ENCODE results near the gene SCRN2.

Gene SCRN2

DNA sequence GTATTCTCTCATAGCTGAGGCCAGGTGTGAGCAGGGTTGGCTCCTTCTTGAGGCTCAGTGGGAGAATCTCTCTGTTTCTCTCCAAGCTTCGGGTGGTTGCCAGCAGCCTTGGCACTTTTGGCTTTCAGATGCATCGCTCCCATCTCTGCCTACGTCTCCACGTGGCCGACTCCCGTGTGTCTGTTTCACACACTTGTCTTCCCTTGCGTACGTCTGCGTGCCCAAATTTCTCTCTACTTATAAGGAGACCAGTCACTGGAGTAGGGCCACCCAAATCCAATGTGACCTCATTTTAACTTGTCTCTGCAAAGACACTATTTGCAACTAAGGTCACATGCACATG is 34.2 kb downstream of the SCRN2 start:
- H3K27me3 ChIP-seq (ENCODE audit: control insufficient read depth in 2 of 2, insufficient read depth in 2 of 2, low read length in 2 of 2) = no peaks in the 10 kb centered on the region
- no peak overlapping the region for H3K4me3 ChIP-seq (ENCODE audit: low read length in 2 of 2)
- peaks cover 21% of the 10 kb centered on the region in 2 donors for H3K4me1 ChIP-seq (ENCODE audit: control insufficient read depth in 2 of 2, insufficient read depth in 2 of 2, low read length in 2 of 2)
- H3K9me3 ChIP-seq (ENCODE audit: control insufficient read depth in 2 of 2, low read length in 2 of 2) = no peaks in the 10 kb centered on the region
- H3K36me3 ChIP-seq (ENCODE audit: control insufficient read depth in 2 of 2, insufficient read depth in 2 of 2, low read length in 2 of 2) = peaks cover 39 to 43% of the 10 kb centered on the region in 2 donors
- H3K27ac ChIP-seq (ENCODE audit: low read depth in 2 of 2, low read length in 2 of 2) = no peak overlapping the region
- H3K9ac ChIP-seq (ENCODE audit: low read depth in 1 of 2, low read length in 2 of 2) = no peak overlapping the region

DNA sequence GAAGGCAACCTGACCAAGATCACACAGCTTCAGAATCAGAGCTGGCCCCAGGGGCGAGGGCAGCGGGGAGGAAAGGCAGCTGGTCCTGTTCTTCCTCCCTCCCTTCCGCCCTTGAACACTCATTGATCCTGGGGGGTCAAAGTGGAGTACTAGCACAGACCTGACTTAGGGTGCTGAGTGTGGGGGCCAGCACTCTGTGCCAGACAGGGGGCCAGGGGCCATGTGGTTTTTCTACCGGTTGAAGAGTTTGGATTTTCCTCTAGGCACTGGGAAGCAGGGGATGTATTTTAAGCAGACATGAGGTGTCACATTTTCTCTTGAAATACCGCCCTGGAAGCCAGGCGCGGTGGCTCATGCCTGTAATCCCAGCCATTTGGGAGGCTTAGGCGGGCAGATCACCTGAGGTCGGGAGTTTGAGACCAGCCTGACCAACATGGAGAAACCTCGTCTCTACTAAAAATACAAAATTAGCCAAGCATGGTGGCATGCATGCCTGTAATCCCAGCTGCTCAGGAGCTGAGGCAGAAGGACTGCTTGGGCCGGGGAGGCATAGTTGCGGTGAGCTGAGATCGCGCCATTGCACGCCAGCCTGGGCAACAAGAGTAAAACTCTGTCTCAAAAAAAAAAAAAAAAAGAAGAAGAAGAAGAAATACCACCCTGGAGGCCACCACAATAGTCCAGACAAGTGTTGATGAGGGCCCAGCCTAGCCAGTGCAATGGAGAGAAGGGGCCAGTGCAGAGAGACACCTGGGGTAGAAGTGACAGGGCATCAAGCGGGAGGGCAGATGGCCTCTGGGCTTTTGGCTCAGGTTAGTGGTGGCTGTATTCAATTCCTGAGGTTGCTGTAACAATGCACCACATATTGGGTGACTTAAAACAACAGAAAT is 34.8 kb downstream of the SCRN2 start:
- no peak overlapping the region for H3K27ac ChIP-seq (ENCODE audit: low read depth in 2 of 2, low read length in 2 of 2)
- no peak overlapping the region for H3K9ac ChIP-seq (ENCODE audit: low read depth in 1 of 2, low read length in 2 of 2)
- no peak overlapping the region for H3K4me3 ChIP-seq (ENCODE audit: low read length in 2 of 2)
- peaks cover 37 to 39% of the 10 kb centered on the region in 2 donors for H3K36me3 ChIP-seq (ENCODE audit: control insufficient read depth in 2 of 2, insufficient read depth in 2 of 2, low read length in 2 of 2)
- H3K9me3 ChIP-seq (ENCODE audit: control insufficient read depth in 2 of 2, low read length in 2 of 2) = no peaks in the 10 kb centered on the region
- peaks cover 15% of the 10 kb centered on the region in 2 donors for H3K4me1 ChIP-seq (ENCODE audit: control insufficient read depth in 2 of 2, insufficient read depth in 2 of 2, low read length in 2 of 2)
- no peaks in the 10 kb centered on the region for H3K27me3 ChIP-seq (ENCODE audit: control insufficient read depth in 2 of 2, insufficient read depth in 2 of 2, low read length in 2 of 2)

DNA sequence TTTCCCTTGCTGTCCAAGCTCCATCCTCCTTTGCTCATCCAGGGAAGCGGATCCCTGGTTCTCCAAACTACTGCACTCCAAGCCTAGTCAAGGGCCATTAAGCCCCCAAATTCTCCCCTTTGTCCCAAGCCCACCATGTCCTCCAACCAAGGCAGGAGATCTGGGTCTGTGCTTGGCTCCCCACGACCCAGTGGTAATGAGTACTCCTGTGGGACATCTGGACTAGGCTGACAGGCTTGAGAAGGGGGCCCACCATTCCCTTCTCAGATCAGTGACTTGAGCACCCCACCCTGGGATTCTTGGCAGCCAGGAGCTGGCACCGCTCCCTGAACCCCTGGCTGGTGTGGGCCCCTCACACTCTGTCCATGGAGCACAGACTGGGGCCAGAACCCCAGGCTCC is 36.6 kb downstream of the SCRN2 start:
- Histone ChIP-seq H3K27ac (ENCODE audit: low read depth in 2 of 2, low read length in 2 of 2) (no peak overlapping the region), H3K4me3 (ENCODE audit: low read length in 2 of 2) (no peak overlapping the region), H3K4me1 (ENCODE audit: control insufficient read depth in 2 of 2, insufficient read depth in 2 of 2, low read length in 2 of 2) (peaks cover 0 to under 1% of the 10 kb centered on the region in 2 donors), H3K9me3 (ENCODE audit: control insufficient read depth in 2 of 2, low read length in 2 of 2) (no peaks in the 10 kb centered on the region), H3K36me3 (ENCODE audit: control insufficient read depth in 2 of 2, insufficient read depth in 2 of 2, low read length in 2 of 2) (peaks cover 29% of the 10 kb centered on the region in 2 donors), H3K9ac (ENCODE audit: low read depth in 1 of 2, low read length in 2 of 2) (no peak overlapping the region), H3K27me3 (ENCODE audit: control insufficient read depth in 2 of 2, insufficient read depth in 2 of 2, low read length in 2 of 2) (no peaks in the 10 kb centered on the region)

DNA sequence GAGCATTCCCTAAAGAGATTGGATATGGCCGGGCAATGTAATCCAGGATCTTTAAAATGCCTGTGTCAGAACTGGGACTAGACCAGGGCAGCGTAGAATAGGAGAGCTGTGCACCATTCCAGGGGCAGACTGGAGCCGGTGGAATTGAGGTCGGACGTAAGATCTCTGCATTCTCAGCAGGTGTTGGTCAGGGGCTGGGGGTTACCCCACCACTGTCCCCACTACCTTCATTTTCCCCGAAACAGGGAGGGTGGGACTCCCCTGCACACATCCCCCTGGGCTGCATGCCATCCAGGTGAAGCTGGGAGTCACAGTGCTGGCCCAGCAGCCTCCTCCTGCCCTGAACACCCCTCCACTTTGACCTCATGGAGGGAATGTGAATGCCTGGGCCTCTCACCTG is 37.3 kb downstream of the SCRN2 start:
- Histone ChIP-seq H3K4me1 (ENCODE audit: control insufficient read depth in 2 of 2, insufficient read depth in 2 of 2, low read length in 2 of 2) (no peaks in the 10 kb centered on the region), H3K27me3 (ENCODE audit: control insufficient read depth in 2 of 2, insufficient read depth in 2 of 2, low read length in 2 of 2) (no peaks in the 10 kb centered on the region), H3K4me3 (ENCODE audit: low read length in 2 of 2) (no peak overlapping the region), H3K9ac (ENCODE audit: low read depth in 1 of 2, low read length in 2 of 2) (no peak overlapping the region), H3K27ac (ENCODE audit: low read depth in 2 of 2, low read length in 2 of 2) (no peak overlapping the region), H3K36me3 (ENCODE audit: control insufficient read depth in 2 of 2, insufficient read depth in 2 of 2, low read length in 2 of 2) (peaks cover 22% of the 10 kb centered on the region in 2 donors), H3K9me3 (ENCODE audit: control insufficient read depth in 2 of 2, low read length in 2 of 2) (no peaks in the 10 kb centered on the region)

DNA sequence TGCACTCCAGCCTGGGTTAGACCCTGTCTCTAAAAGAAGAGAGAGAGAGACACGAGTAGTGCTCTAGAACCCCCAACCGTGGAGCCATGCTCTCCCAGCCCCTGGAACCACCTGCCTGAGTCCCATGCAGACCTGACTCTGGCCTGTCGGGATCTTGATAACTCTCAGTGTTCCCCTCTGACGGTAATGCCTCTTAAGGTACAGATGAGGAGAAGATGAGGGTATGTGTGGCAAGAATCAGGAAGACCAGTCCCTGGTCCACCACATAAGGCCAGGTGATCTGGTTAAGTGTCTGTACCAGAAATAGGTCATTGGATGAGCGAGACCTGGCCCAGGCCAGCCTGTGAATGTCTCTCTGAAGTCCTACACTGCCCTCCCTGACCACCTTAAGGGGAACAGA is 37.9 kb downstream of the SCRN2 start:
- Histone ChIP-seq H3K27me3 (ENCODE audit: control insufficient read depth in 2 of 2, insufficient read depth in 2 of 2, low read length in 2 of 2) (no peaks in the 10 kb centered on the region), H3K9me3 (ENCODE audit: control insufficient read depth in 2 of 2, low read length in 2 of 2) (no peaks in the 10 kb centered on the region), H3K4me1 (ENCODE audit: control insufficient read depth in 2 of 2, insufficient read depth in 2 of 2, low read length in 2 of 2) (no peaks in the 10 kb centered on the region), H3K4me3 (ENCODE audit: low read length in 2 of 2) (no peak overlapping the region), H3K36me3 (ENCODE audit: control insufficient read depth in 2 of 2, insufficient read depth in 2 of 2, low read length in 2 of 2) (peaks cover 17% of the 10 kb centered on the region in 2 donors), H3K9ac (ENCODE audit: low read depth in 1 of 2, low read length in 2 of 2) (no peak overlapping the region), H3K27ac (ENCODE audit: low read depth in 2 of 2, low read length in 2 of 2) (no peak overlapping the region)

DNA sequence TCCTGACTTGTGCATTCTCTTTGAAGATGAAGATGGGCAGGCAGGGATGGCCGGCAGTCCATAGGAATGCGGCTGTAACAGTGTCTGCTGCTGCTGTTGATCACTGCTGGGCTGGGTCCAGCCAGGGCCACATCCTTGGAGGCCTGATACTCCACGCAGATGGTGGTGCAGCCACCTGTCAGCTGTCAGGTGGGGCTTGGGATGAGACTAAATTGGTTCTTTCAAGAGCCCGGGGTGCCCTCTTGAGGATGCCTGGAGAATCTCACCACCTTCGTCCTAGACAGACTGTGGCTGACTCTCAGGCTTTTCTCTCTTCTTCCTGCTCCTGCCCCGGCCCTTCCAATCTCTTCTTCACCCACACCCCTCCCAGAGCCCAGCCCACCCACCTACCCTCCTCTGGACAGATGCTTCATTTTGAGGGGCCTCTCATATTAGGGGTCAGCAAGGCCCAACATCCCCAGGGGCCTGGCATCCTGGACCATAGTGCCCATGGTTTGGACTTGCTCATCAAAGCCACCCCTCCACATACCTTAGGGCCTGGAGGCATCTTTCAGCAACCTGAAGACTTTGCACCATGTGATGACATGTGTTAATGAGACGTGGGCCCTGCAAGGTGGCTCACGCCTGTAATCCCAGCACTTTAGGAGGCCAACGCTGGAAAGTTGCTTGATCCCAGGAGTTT is 38.6 kb downstream of the SCRN2 start:
- no peak overlapping the region for H3K9ac ChIP-seq (ENCODE audit: low read depth in 1 of 2, low read length in 2 of 2)
- no peaks in the 10 kb centered on the region for H3K27me3 ChIP-seq (ENCODE audit: control insufficient read depth in 2 of 2, insufficient read depth in 2 of 2, low read length in 2 of 2)
- H3K4me3 ChIP-seq (ENCODE audit: low read length in 2 of 2) = no peak overlapping the region
- H3K9me3 ChIP-seq (ENCODE audit: control insufficient read depth in 2 of 2, low read length in 2 of 2) = no peaks in the 10 kb centered on the region
- no peaks in the 10 kb centered on the region for H3K4me1 ChIP-seq (ENCODE audit: control insufficient read depth in 2 of 2, insufficient read depth in 2 of 2, low read length in 2 of 2)
- H3K27ac ChIP-seq (ENCODE audit: low read depth in 2 of 2, low read length in 2 of 2) = no peak overlapping the region
- H3K36me3 ChIP-seq (ENCODE audit: control insufficient read depth in 2 of 2, insufficient read depth in 2 of 2, low read length in 2 of 2) = peaks cover 9 to 10% of the 10 kb centered on the region in 2 donors

DNA sequence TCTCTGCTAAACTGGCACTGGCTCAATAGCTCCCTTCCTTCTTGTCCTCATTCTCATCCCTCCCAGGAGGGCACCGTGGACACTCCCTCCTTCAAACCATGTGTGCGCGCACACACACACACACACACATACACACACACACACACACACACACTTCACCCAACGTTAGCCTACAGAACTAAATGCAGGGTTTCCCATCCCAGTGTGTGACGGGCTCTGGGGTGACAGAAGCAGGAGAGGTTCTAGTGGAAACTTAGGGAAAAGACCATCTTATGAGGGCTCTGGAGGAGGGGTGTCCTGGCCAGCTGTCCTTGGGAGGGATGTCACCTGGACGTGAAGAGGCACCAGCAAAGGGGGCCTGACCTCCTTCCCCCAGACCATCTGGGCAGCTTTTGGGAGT is 39.2 kb downstream of the SCRN2 start:
- Histone ChIP-seq H3K9me3 (ENCODE audit: control insufficient read depth in 2 of 2, low read length in 2 of 2) (no peaks in the 10 kb centered on the region), H3K27ac (ENCODE audit: low read depth in 2 of 2, low read length in 2 of 2) (no peak overlapping the region), H3K27me3 (ENCODE audit: control insufficient read depth in 2 of 2, insufficient read depth in 2 of 2, low read length in 2 of 2) (no peaks in the 10 kb centered on the region), H3K4me1 (ENCODE audit: control insufficient read depth in 2 of 2, insufficient read depth in 2 of 2, low read length in 2 of 2) (no peaks in the 10 kb centered on the region), H3K36me3 (ENCODE audit: control insufficient read depth in 2 of 2, insufficient read depth in 2 of 2, low read length in 2 of 2) (peaks cover 4% of the 10 kb centered on the region in 2 donors), H3K9ac (ENCODE audit: low read depth in 1 of 2, low read length in 2 of 2) (no peak overlapping the region), H3K4me3 (ENCODE audit: low read length in 2 of 2) (no peak overlapping the region)

DNA sequence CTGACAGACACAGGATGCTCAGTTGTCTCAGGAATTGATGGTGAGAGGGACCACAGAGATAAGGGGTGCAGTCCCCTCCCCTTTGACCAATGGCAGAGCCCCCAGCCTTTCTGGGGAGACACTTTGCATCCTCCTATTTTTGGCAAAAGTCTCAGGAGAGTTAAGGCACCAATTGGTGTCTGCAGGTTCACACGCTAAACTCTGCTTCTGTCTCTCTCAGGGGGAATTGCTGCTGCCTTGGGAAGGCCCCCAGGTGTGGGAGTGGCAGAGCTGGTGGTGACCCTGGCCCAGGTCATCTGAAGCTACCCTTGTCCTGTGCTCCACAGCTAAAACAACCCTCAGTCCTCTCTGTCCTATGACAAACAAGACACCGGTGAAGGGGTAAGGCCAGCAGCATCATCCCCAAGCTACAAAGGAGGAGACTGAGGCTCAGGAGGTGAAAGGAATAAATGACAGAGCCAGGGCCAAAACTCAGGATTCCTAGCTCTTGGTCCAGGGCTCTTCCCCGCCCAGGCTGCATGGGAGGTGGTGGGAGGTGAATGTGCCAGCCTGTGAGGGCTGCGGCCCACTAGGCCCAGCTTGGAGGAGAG is 39.8 kb downstream of the SCRN2 start:
- H3K4me3 ChIP-seq (ENCODE audit: low read length in 2 of 2) = no peak overlapping the region
- no peaks in the 10 kb centered on the region for H3K4me1 ChIP-seq (ENCODE audit: control insufficient read depth in 2 of 2, insufficient read depth in 2 of 2, low read length in 2 of 2)
- H3K9me3 ChIP-seq (ENCODE audit: control insufficient read depth in 2 of 2, low read length in 2 of 2) = no peaks in the 10 kb centered on the region
- H3K27me3 ChIP-seq (ENCODE audit: control insufficient read depth in 2 of 2, insufficient read depth in 2 of 2, low read length in 2 of 2) = no peaks in the 10 kb centered on the region
- H3K36me3 ChIP-seq (ENCODE audit: control insufficient read depth in 2 of 2, insufficient read depth in 2 of 2, low read length in 2 of 2) = no peaks in the 10 kb centered on the region
- H3K9ac ChIP-seq (ENCODE audit: low read depth in 1 of 2, low read length in 2 of 2) = no peak overlapping the region
- H3K27ac ChIP-seq (ENCODE audit: low read depth in 2 of 2, low read length in 2 of 2) = no peak overlapping the region

DNA sequence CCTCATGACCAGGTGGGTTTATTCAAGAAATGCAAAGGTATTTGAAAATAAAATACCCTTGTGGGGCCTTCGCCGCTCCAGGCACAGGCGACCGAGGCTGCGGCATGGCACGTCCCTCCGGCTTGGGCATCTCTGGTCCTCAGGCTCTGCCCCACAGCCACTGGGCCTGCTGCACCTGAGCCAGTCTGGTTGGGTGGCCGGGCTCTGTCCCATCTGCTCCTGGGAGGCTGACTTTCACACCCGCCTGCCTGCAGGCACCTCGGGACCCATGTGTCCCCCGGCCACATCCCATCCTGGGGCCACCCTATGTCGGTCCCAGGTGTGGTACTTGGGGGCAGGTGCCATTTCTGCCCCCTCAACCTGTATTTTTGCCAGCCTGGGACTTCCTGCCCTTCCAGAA is 40.4 kb downstream of the SCRN2 start:
- H3K9me3 ChIP-seq (ENCODE audit: control insufficient read depth in 2 of 2, low read length in 2 of 2) = no peaks in the 10 kb centered on the region
- no peaks in the 10 kb centered on the region for H3K27me3 ChIP-seq (ENCODE audit: control insufficient read depth in 2 of 2, insufficient read depth in 2 of 2, low read length in 2 of 2)
- no peak overlapping the region for H3K9ac ChIP-seq (ENCODE audit: low read depth in 1 of 2, low read length in 2 of 2)
- H3K4me3 ChIP-seq (ENCODE audit: low read length in 2 of 2) = no peak overlapping the region
- H3K27ac ChIP-seq (ENCODE audit: low read depth in 2 of 2, low read length in 2 of 2) = no peak overlapping the region
- no peaks in the 10 kb centered on the region for H3K4me1 ChIP-seq (ENCODE audit: control insufficient read depth in 2 of 2, insufficient read depth in 2 of 2, low read length in 2 of 2)
- no peaks in the 10 kb centered on the region for H3K36me3 ChIP-seq (ENCODE audit: control insufficient read depth in 2 of 2, insufficient read depth in 2 of 2, low read length in 2 of 2)

DNA sequence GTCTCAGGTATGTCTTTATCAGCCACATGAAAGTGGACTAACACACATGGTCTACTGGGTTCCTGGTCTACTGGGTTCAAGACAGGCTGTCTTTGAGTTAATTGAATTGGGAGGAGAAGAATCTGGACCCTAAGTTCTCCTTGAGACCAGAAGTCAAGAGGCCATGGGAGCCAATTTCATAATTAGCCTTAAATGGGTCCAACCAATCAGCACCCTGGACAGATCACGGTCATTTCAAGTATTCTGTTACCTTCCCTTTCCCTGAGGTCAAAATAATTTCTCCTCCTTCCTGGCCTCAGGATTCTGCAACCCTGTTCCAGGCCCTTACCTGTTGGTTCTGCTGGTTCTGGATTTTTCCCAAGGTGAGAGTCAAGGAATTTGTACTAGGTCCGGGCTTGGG is 43.3 kb downstream of the SCRN2 start:
- Histone ChIP-seq H3K27ac (ENCODE audit: low read depth in 2 of 2, low read length in 2 of 2) (no peak overlapping the region), H3K4me3 (ENCODE audit: low read length in 2 of 2) (no peak overlapping the region), H3K36me3 (ENCODE audit: control insufficient read depth in 2 of 2, insufficient read depth in 2 of 2, low read length in 2 of 2) (no peaks in the 10 kb centered on the region), H3K4me1 (ENCODE audit: control insufficient read depth in 2 of 2, insufficient read depth in 2 of 2, low read length in 2 of 2) (no peaks in the 10 kb centered on the region), H3K9ac (ENCODE audit: low read depth in 1 of 2, low read length in 2 of 2) (no peak overlapping the region), H3K9me3 (ENCODE audit: control insufficient read depth in 2 of 2, low read length in 2 of 2) (no peaks in the 10 kb centered on the region), H3K27me3 (ENCODE audit: control insufficient read depth in 2 of 2, insufficient read depth in 2 of 2, low read length in 2 of 2) (peaks cover 10 to 15% of the 10 kb centered on the region in 2 donors)
